GM13976 (cell line): Measurements from ENCODE around the gene CD274.

Experiments used
- DNase-seq: peaks from one replicate; pipeline ENCODE4 v3.0.0; 2012; ENCODE audit warnings: low spot score
- CTCF ChIP-seq: IDR thresholded peaks from 2 replicates; pipeline ENCODE4 v1.5.1; 2012; ENCODE audit warnings: borderline replicate concordance, mild to moderate bottlenecking; ENCODE audit not compliant: insufficient read depth; ENCODE audit errors: extremely low read depth, missing control alignments, control extremely low read depth
- in situ Hi-C: fragments of 300-500 bp; cut with MboI; formaldehyde crosslinking; loops from one replicate; pipeline ENCODE4 v1.12.0; 2022; ENCODE audit warnings: low sequenced_read_pairs, mixed read lengths, inconsistent platforms; ENCODE audit not compliant: unreplicated experiment

The CD274 gene

GRCh38 chr9:5515261-5515650 lies 64.9 kb downstream of the CD274 start:
- in situ Hi-C loops: no loop called here
- TF ChIP-seq CTCF: no peak
- DNase-seq: no peak

- in situ Hi-C loops: no loop called here
- TF ChIP-seq CTCF: no peak
- no peak for DNase-seq
These were observed 66.3 kb downstream of the CD274 start for GRCh38 chr9:5516453-5517220.

GRCh38 chr9:5518171-5518936 lies 68.0 kb downstream of the CD274 start:
- in situ Hi-C loops: no loop called here
- no peak for TF ChIP-seq CTCF
- DNase-seq: peak; percentile 54

- no peak for TF ChIP-seq CTCF
- in situ Hi-C loops: no loop called here
- DNase-seq: no peak
These were observed 68.6 kb downstream of the CD274 start for GRCh38 chr9:5518937-5519319.
